Endothelial cell of umbilical vein (primary cell): ENCODE measurements around the gene FGFR1OP2. TPM values are rescaled to one million over a fixed set of nuclear protein-coding genes. Genes with fewer than 3 reads are reported as not detected.

ENCODE experiments used
- BruUV-seq: library from RNA; stranded (reverse); fragments of 400-500 nt; replicated peaks from 2 replicates; lab custom pipeline; 2021; lab: Mats Ljungman, UMichigan
- CTCF ChIA-PET: fragments of 300-600, 350-600 bp; sonication (Branson Sonifier 250); formaldehyde crosslinking; loops from one replicate; lab custom pipeline; 2021; ENCODE audit warnings: antibody characterized with exemption, inconsistent platforms; lab: Charles Lee
- POLR2A ChIA-PET: fragments of 300-600, 350-600 bp; sonication (Branson Sonifier 250); formaldehyde crosslinking; loops from one replicate; lab custom pipeline; 2021; ENCODE audit warnings: antibody characterized with exemption, inconsistent platforms; lab: Charles Lee
- DNase-seq: peaks from one replicate; pipeline ENCODE4 v3.0.0-alpha.2; 2011; ENCODE audit warnings: low read depth, low spot score
- FAIRE-seq: peaks from 2 replicates; lab custom pipeline; 2011; peaks lifted over from hg19 to GRCh38; lab: Jason Lieb, UNC
- H2AFZ ChIP-seq: 2 replicates; pipeline ENCODE4 v1.6.0; 2012; ENCODE audit warnings: low read depth, low read length, control low read depth, inconsistent platforms
- H3K27ac ChIP-seq: 2 replicates; pipeline ENCODE4 v1.5.1; 2011; ENCODE audit warnings: low read depth, mild to moderate bottlenecking, control low read depth, low read length, moderate library complexity; ENCODE audit not compliant: insufficient read depth
- H3K27me3 ChIP-seq, 2 experiments: 2 replicates each; pipeline versions ENCODE4 v1.6.0 to v1.6.1; 2011; ENCODE audit warnings: low read length in 2 of 2, mixed read lengths in 1 of 2; ENCODE audit not compliant: control insufficient read depth in 2 of 2, insufficient read depth in 2 of 2
- H3K36me3 ChIP-seq, 2 experiments: 2 replicates in 1 of 2; 3 replicates in 1 of 2; pipeline ENCODE4 v1.5.1; 2011; ENCODE audit warnings: low read length in 2 of 2, mild to moderate bottlenecking in 1 of 2, moderate library complexity in 1 of 2; ENCODE audit not compliant: control insufficient read depth in 2 of 2, insufficient read depth in 2 of 2; ENCODE audit errors: extremely low read depth in 1 of 2
- H3K4me1 ChIP-seq: 3 replicates; pipeline ENCODE4 v1.5.1; 2011; ENCODE audit warnings: mild to moderate bottlenecking, low read length; ENCODE audit not compliant: control insufficient read depth, insufficient read depth; ENCODE audit errors: extremely low read depth
- H3K4me2 ChIP-seq: 2 replicates; pipeline ENCODE4 v1.6.1; 2011; ENCODE audit warnings: low read length, control low read depth, mixed read lengths; ENCODE audit not compliant: insufficient read depth
- H3K4me3 ChIP-seq, 3 experiments: fragments of 200-600 bp in 1 of 3; sonication (generic), shearing (Covaris generic) in 1 of 3; replicated peaks in 1 of 3; 2 replicates each; pipeline ENCODE4 v1.5.1; 2011 to 2016; ENCODE audit warnings: control low read depth in 3 of 3, low read length in 3 of 3, mild to moderate bottlenecking in 2 of 3, inconsistent platforms in 1 of 3, low read depth in 1 of 3, moderate library complexity in 1 of 3; ENCODE audit not compliant: insufficient read depth in 1 of 3
- H3K79me2 ChIP-seq: 2 replicates; pipeline ENCODE4 v1.6.0; 2012; ENCODE audit warnings: low read length, inconsistent platforms; ENCODE audit not compliant: control insufficient read depth, insufficient read depth
- H3K9ac ChIP-seq: replicated peaks from 2 replicates; pipeline ENCODE3; 2011; ENCODE audit warnings: low read length, control low read depth; ENCODE audit not compliant: insufficient read depth; ENCODE audit errors: extremely low read depth
- H3K9me1 ChIP-seq: replicated peaks from 3 replicates; pipeline ENCODE4 v1.6.0; 2011; ENCODE audit warnings: mild to moderate bottlenecking, low read length; ENCODE audit not compliant: control insufficient read depth, insufficient read depth; ENCODE audit errors: extremely low read depth
- H3K9me3 ChIP-seq: replicated peaks from 2 replicates; pipeline ENCODE4 v1.5.1; 2012; ENCODE audit warnings: low read length, inconsistent platforms; ENCODE audit not compliant: control insufficient read depth, insufficient read depth
- H4K20me1 ChIP-seq: replicated peaks from 2 replicates; pipeline ENCODE3; 2011; ENCODE audit warnings: mild to moderate bottlenecking, low read length; ENCODE audit not compliant: control insufficient read depth, insufficient read depth; ENCODE audit errors: extremely low read depth
- CTCF ChIP-seq, 2 donors: IDR thresholded peaks; 1 replicate in 1 of 2; 2 replicates in 1 of 2; pipeline ENCODE4 v1.5.1; 2011; ENCODE audit warnings: low read length in 2 of 2, mild to moderate bottlenecking in 2 of 2, moderate library complexity in 2 of 2, control low read depth in 1 of 2, inconsistent platforms in 1 of 2, low read depth in 1 of 2; ENCODE audit not compliant: insufficient read depth in 1 of 2; ENCODE audit errors: extremely low read depth in 1 of 2
- FOS ChIP-seq: IDR thresholded peaks from 2 replicates; pipeline ENCODE4 v1.6.1; 2011; ENCODE audit warnings: mild to moderate bottlenecking, low read length, moderate library complexity, borderline replicate concordance; ENCODE audit not compliant: insufficient read depth
- GATA2 ChIP-seq: IDR thresholded peaks from 2 replicates; pipeline ENCODE4 v1.7.0; 2011; ENCODE audit warnings: low read depth, mild to moderate bottlenecking, moderate library complexity, mixed read lengths, low read length; ENCODE audit not compliant: insufficient read length, insufficient read depth
- JUN ChIP-seq: IDR thresholded peaks from 2 replicates; pipeline ENCODE4 v1.6.1; 2011; ENCODE audit warnings: borderline replicate concordance, low read depth; ENCODE audit not compliant: insufficient read length, insufficient read depth
- MYC ChIP-seq: IDR thresholded peaks from one replicate; pipeline ENCODE4 v1.6.1; 2011; ENCODE audit warnings: mild to moderate bottlenecking, low read depth, low read length
- POLR2A ChIP-seq: IDR thresholded peaks from 2 replicates; pipeline ENCODE4 v1.6.1; 2012; ENCODE audit warnings: low read depth, mild to moderate bottlenecking, control low read depth, low read length
- dilution Hi-C: fragments of 300-500 bp; cut with MboI; formaldehyde crosslinking; loops from one replicate; pipeline ENCODE4 v1.15.0; 2019; ENCODE audit warnings: low sequenced_read_pairs; ENCODE audit not compliant: extremely low pct_ligation_motif_present
- intact Hi-C: fragments of 100-400 bp; cut with micrococcal nuclease; formaldehyde crosslinking; loops from one replicate; pipeline ENCODE4 v1.10.0; 2022
- polyA plus RNA-seq, 4 experiments: library from polyadenylated mRNA; depleted of rRNA in 3 of 4; stranded (reverse) in 3 of 4; unstranded in 1 of 4; fragments of >200 nt; gene quantifications; 2 replicates each; pipeline versions ENCODE4 v1.2.1 to v1.2.3, GENCODE V29; 2011 to 2012; ENCODE audit warnings: missing spikeins in 1 of 4
- total RNA-seq: library from RNA; stranded (reverse); gene quantifications from 2 replicates; pipeline ENCODE4 v1.2.3, GENCODE V29; 2021
- TF ChIP-seq, protein P1 (sequence below): IDR thresholded peaks from 2 replicates; pipeline ENCODE4 v1.6.1; 2011; ENCODE audit not compliant: insufficient read depth, insufficient read length

FGFR1OP2 gene
- total and polyA plus RNA-seq, 2 donors (not counting 3 experiments of a cell fraction or from before 2014, with no cell fraction given): 22.7 to 49.3 TPM

GRCh38 chr12:27015730-27016076, 77.4 kb downstream of the FGFR1OP2 start:
- no peak overlapping the region for H3K27ac ChIP-seq
- ChIA-PET POLR2A (no interaction called here), CTCF (interaction anchor here (0.6 to 4.8 kb wide), 67 partner anchors 9 to 918 kb away, joined by 3 to 268 read pairs (median 4); partner anchors contain the start of genes ITPR2 and STK38L)
- H3K4me1 ChIP-seq: peaks cover 11% of the 10 kb centered on the region
- H4K20me1 ChIP-seq: no peaks in the 10 kb centered on the region
- intact Hi-C loops (loop anchor here (1.0 to 10.0 kb wide), 7 partner anchors 107 to 687 kb away; partner anchors contain the start of gene STK38L), dilution Hi-C loops (no loop called here)
- no peaks in the 10 kb centered on the region for H3K36me3 ChIP-seq
- BruUV-seq: no TSS peak
- TF ChIP-seq POLR2A: no peak
- TF ChIP-seq JUN: no peak
- TF ChIP-seq, protein P1, sequence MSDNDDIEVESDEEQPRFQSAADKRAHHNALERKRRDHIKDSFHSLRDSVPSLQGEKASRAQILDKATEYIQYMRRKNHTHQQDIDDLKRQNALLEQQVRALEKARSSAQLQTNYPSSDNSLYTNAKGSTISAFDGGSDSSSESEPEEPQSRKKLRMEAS: no peak
- TF ChIP-seq MYC: no peak
- no peak for TF ChIP-seq FOS
- TF ChIP-seq CTCF (IDR thresholded peaks at IDR 0.05; ENCODE audit: extremely low read depth in 1 of 2, insufficient read depth in 1 of 2, low read depth in 1 of 2, low read length in 2 of 2): peak; percentile 11 to 14
- no peak for TF ChIP-seq GATA2
- no peaks in the 10 kb centered on the region for H3K27me3 ChIP-seq
- no peak overlapping the region for H3K4me3 ChIP-seq
- peak; percentile 37 for FAIRE-seq
- H3K9me1 ChIP-seq: no peaks in the 10 kb centered on the region
- H3K79me2 ChIP-seq: peaks cover 13% of the 10 kb centered on the region
- peak overlapping the region; percentile 17 for H3K9ac ChIP-seq
- peak overlapping the region; percentile 54 for H3K4me2 ChIP-seq
- H3K9me3 ChIP-seq: no peaks in the 10 kb centered on the region
- peak; percentile 60 for DNase-seq
- peak overlapping the region; percentile 94 for H2AFZ ChIP-seq

Other genes starting within 250 kb of the FGFR1OP2 start
- 86.8 and 88.5 TPM in 2 replicates for gene ITPR2, start 105.3 kb upstream of the FGFR1OP2 start, total RNA-seq
- 8.7 and 16.2 TPM in 2 replicates for gene ITPR2, start 105.3 kb upstream of the FGFR1OP2 start, polyA plus RNA-seq
- 25.5 and 35.9 TPM in 2 replicates for gene INTS13, start 489 bp upstream of the FGFR1OP2 start, total RNA-seq
- 6.1 and 8.7 TPM in 2 replicates for gene INTS13, start 489 bp upstream of the FGFR1OP2 start, polyA plus RNA-seq
- gene TM7SF3, start 75.9 kb downstream of the FGFR1OP2 start, total RNA-seq: 51.0 and 54.8 TPM in 2 replicates
- 58.9 and 70.7 TPM in 2 replicates for gene TM7SF3, start 75.9 kb downstream of the FGFR1OP2 start, polyA plus RNA-seq
- 43.5 and 45.4 TPM in 2 replicates for gene MED21, start 84.1 kb downstream of the FGFR1OP2 start, total RNA-seq
- 20.1 and 25.2 TPM in 2 replicates for gene MED21, start 84.1 kb downstream of the FGFR1OP2 start, polyA plus RNA-seq
- not detected in 2 replicates for gene C12orf71, start 144.1 kb downstream of the FGFR1OP2 start, total RNA-seq
- not detected in 2 replicates for gene C12orf71, start 144.1 kb downstream of the FGFR1OP2 start, polyA plus RNA-seq